ENCODE data around the gene TMEM134. TPM values are rescaled to one million over a fixed set of nuclear protein-coding genes. Genes with fewer than 3 reads are reported as not detected.

The TMEM134 gene
- total and polyA plus RNA-seq, 3 donors from 2014 or later: 97.5 to 149 (median 126) TPM

DNA sequence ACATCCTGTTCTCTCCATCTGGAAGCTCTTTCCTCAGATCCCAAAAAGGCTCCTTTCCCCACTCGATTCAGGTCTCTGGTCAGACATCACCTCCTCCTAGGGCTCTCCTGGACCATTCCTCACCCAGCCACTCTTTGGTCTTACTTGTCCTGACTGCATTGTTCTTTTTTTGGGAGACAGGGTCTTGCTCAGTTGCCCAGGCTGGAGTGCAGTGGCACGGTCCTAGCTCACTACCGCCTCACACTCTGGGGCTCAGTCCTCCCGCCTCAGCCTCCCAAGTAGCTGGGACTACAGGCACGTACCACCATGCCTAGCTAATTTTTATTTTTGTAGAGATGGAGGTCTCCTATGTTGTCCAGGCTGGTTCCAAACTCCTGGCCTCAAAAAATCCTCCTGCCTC, 23.5 kb downstream of the TMEM134 start:
- intact Hi-C loops (cut with DNase I; ENCODE audit: low total_unique reads): no loop called here
- Histone ChIP-seq H3K4me3 (no peak overlapping the region), H3K36me3 (ENCODE audit: low read depth, missing control alignments) (no peaks in the 10 kb centered on the region), H3K27me3 (no peaks in the 10 kb centered on the region), H3K9me3 (no peaks in the 10 kb centered on the region), H3K4me1 (peaks cover 5% of the 10 kb centered on the region), H3K27ac (no peak overlapping the region)
- no peak for TF ChIP-seq POLR2A (IDR thresholded peaks at IDR 0.05)
- TF ChIP-seq, protein P1, sequence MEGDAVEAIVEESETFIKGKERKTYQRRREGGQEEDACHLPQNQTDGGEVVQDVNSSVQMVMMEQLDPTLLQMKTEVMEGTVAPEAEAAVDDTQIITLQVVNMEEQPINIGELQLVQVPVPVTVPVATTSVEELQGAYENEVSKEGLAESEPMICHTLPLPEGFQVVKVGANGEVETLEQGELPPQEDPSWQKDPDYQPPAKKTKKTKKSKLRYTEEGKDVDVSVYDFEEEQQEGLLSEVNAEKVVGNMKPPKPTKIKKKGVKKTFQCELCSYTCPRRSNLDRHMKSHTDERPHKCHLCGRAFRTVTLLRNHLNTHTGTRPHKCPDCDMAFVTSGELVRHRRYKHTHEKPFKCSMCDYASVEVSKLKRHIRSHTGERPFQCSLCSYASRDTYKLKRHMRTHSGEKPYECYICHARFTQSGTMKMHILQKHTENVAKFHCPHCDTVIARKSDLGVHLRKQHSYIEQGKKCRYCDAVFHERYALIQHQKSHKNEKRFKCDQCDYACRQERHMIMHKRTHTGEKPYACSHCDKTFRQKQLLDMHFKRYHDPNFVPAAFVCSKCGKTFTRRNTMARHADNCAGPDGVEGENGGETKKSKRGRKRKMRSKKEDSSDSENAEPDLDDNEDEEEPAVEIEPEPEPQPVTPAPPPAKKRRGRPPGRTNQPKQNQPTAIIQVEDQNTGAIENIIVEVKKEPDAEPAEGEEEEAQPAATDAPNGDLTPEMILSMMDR (IDR thresholded peaks at IDR 0.05): no peak
- no peak for DNase-seq
- WGBS, 2 donors: 77 to 79% methylated on average over 5 of the region's 5 CpGs

DNA sequence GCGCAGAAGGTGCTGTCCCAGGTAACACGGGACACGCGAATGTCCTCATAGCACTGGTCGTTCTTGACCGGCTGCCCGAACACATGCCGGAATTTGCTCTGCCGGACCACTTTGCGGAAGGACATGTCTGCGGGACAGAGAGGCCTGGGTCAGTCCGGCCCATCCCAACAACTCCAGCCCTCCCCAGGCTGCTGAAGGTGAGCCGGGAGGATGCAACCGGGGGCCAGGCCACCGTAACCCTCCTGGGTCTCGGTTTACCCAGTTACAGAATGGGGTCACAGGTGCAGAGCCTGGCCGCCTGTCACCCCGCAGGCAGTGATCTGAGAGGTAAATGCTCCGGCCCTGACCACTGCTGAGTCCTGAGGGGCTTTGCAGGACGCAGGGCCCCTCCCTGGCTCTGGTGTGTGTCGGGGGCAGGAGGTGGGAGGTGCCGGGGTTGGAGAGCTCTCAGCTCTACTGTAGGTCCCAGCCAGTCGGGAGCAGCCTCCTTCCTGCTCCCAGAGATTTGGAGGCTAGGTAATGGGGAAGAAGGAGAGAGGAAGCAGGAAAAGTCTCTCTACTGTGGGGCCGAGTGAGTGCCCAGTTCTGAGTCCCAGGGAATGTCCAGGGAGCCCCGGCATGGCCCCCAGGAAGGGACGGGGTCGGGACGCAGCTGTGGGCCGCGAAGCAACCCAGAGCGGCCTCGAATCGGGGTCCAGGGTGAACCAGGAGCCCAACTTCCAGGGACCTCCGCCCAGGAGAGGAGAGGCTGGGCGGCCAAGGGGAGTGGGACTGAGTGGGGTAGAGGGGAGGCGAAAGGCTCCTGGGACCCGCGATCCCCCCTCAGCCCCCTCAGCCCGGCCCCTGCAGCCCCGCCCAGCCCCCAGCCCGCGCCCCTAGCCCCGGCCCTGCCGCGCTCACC, 26.3 kb downstream of the TMEM134 start:
- Histone ChIP-seq H3K27me3 (no peaks in the 10 kb centered on the region), H3K36me3 (ENCODE audit: low read depth, missing control alignments) (no peaks in the 10 kb centered on the region), H3K27ac (peak overlapping the region; percentile 61 to 92), H3K4me3 (peak overlapping the region; percentile 81), H3K4me1 (peaks cover 5% of the 10 kb centered on the region), H3K9me3 (no peaks in the 10 kb centered on the region)
- intact Hi-C loops (cut with DNase I; ENCODE audit: low total_unique reads): no loop called here
- DNase-seq: no peak
- WGBS, 2 donors: 23 to 24% methylated on average over 32 to 45 of the region's 45 CpGs
- TF ChIP-seq POLR2A (IDR thresholded peaks at IDR 0.05): no peak
- TF ChIP-seq, protein P1 (IDR thresholded peaks at IDR 0.05): no peak

DNA sequence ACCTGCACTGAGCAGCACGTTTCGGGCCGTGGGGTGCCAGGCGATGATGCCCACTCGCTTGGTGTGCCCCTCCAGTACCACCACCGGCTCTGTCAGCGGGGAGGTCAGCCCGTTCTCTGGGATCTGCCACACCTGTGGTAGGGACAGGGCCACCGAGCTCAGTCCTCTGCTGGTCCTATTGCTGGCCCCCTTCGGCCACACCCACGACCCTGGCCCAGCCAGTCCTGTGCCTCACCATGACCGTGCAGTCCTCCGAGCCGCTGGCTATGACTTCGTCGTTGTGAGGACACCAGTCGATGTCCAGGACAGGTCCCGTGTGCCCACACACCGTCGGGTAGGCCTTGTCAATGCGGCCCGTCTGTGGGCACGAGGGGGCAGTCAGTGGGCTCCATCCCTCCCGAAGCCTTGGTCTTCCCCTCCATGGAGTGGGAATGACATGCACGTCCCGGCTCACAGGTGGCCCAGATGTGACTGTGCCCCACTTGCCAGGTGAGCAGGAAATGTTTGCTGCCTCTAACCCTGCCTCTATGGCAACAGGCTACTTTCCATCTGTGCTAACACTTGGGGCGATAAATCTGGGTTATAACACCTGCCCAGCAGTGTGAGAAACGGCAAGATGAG, 27.2 kb downstream of the TMEM134 start:
- H3K27ac ChIP-seq: no peak overlapping the region
- peaks cover 5% of the 10 kb centered on the region for H3K4me1 ChIP-seq
- 89% methylated on average over 28 of the region's 28 CpGs; no CpG with 5 or more reads in 1 of the 2 donors for WGBS, 2 donors
- no peaks in the 10 kb centered on the region for H3K36me3 ChIP-seq (ENCODE audit: low read depth, missing control alignments)
- no peaks in the 10 kb centered on the region for H3K27me3 ChIP-seq
- H3K4me3 ChIP-seq: no peak overlapping the region
- no peaks in the 10 kb centered on the region for H3K9me3 ChIP-seq
- intact Hi-C loops (cut with DNase I; ENCODE audit: low total_unique reads): no loop called here
- TF ChIP-seq, protein P1 (IDR thresholded peaks at IDR 0.05): no peak
- TF ChIP-seq POLR2A (IDR thresholded peaks at IDR 0.05): no peak
- no peak for DNase-seq

DNA sequence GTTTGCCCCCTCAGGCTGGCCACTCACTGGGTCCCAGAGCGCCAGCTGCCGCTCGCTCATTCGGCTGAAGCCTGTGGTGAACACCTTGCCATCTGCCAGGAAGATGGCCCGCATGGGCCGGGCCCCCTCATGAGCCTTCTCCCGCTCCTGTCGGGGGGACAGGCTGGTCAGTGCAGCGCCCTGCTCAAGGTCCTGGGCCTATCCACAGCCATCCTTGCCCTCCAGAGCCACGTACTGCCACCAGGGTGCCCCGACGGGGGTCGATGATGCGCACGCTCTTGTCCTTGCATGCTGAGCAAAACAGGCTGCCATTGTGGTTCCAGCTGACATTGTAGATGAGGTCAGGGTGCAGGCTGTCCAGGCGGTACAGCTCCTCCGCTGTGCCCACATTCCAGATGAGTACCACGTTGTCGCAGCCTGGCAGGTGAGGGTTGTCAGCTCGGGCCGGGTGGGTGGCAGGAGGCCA, 27.9 kb downstream of the TMEM134 start:
- H3K4me1 ChIP-seq: peaks cover 5% of the 10 kb centered on the region
- no peaks in the 10 kb centered on the region for H3K9me3 ChIP-seq
- no peaks in the 10 kb centered on the region for H3K27me3 ChIP-seq
- TF ChIP-seq, protein P1 (IDR thresholded peaks at IDR 0.05): no peak
- no peak for TF ChIP-seq POLR2A (IDR thresholded peaks at IDR 0.05)
- H3K36me3 ChIP-seq (ENCODE audit: low read depth, missing control alignments): no peaks in the 10 kb centered on the region
- no peak overlapping the region for H3K4me3 ChIP-seq
- DNase-seq: no peak
- H3K27ac ChIP-seq: no peak overlapping the region
- intact Hi-C loops (cut with DNase I; ENCODE audit: low total_unique reads): no loop called here
- WGBS, 2 donors: 90 to 91% methylated on average over 7 to 21 of the region's 21 CpGs
